Adrenal gland (tissue), 12 donors: Measurements from ENCODE around the gene ZNF681. TPM values are rescaled to one million over a fixed set of nuclear protein-coding genes. Genes with fewer than 3 reads are reported as not detected.
A peak's percentile ranks its signal among the peaks of the same experiment; 100 is the strongest.
"Not testable (repeated sequence)": the region's sequence is repeated elsewhere in the genome, so short reads cannot be mapped to it uniquely, and the experiment has no call there.

ENCODE experiments used
- DNase-seq, 7 donors: peaks; one replicate each; pipeline ENCODE4 v3.0.0-alpha.2; 2019 to 2020
- H3K27ac ChIP-seq, 5 donors: fragments of 200-600 bp; sonication (generic) in 4 of 5; 1 replicate in 3 of 5; 2 replicates in 2 of 5; pipeline versions ENCODE4 v1.5.1 to v1.8.0; 2016 to 2020; ENCODE audit warnings: mild to moderate bottlenecking in 1 of 5
- H3K27me3 ChIP-seq: fragments of 200-600 bp; 2 replicates; pipeline ENCODE4 v1.8.0; 2021
- H3K36me3 ChIP-seq, 2 donors: fragments of 200-600 bp; replicated peaks in 1 of 2; 1 replicate in 1 of 2; 2 replicates in 1 of 2; pipeline versions ENCODE4 v1.5.1 to v1.8.0; 2018 to 2022
- H3K4me1 ChIP-seq, 2 donors: fragments of 200-600 bp; replicated peaks in 1 of 2; 1 replicate in 1 of 2; 2 replicates in 1 of 2; pipeline versions ENCODE4 v1.5.1 to v1.8.0; 2018 to 2021
- H3K4me3 ChIP-seq, 4 donors: fragments of 200-600 bp; sonication (generic) in 3 of 4; one replicate each; pipeline ENCODE4 v1.5.1; 2016 to 2018
- H3K9me3 ChIP-seq, 3 donors: fragments of 200-600 bp; sonication (generic) in 1 of 3; replicated peaks in 1 of 3; 1 replicate in 2 of 3; 2 replicates in 1 of 3; pipeline versions ENCODE4 v1.5.1 to v1.8.0; 2016 to 2021
- CTCF ChIP-seq, 6 experiments: fragments of 450-650 bp in 4 of 6; fragments of 200-600 bp in 2 of 6; sonication (generic) in 1 of 6; IDR thresholded peaks; 1 replicate in 5 of 6; 2 replicates in 1 of 6; pipeline versions ENCODE4 v1.5.1 to v1.8.0; 2016 to 2021; ENCODE audit warnings: antibody characterized with exemption in 6 of 6, mild to moderate bottlenecking in 2 of 6, moderate library complexity in 1 of 6
- POLR2A ChIP-seq, 2 donors: fragments of 450-650 bp; IDR thresholded peaks; one replicate each; pipeline ENCODE4 v1.6.1; 2017; ENCODE audit warnings: antibody characterized with exemption in 2 of 2, mild to moderate bottlenecking in 2 of 2, moderate library complexity in 1 of 2
- WGBS, 4 donors: extraction: QIAGEN DNeasy Blood & Tissue Kit in 2 of 4; methylation state at CpG; one replicate each; pipeline versions ENCODE4 v1.1.5 to v1.1.7; 2013 to 2017; 5-methylcytosine and 5-hydroxymethylcytosine counted together
- intact Hi-C, 2 donors: fragments of 100-400 bp; cut with DNase I; formaldehyde crosslinking; loops; one replicate each; pipeline versions ENCODE4 v1.14.1 to v1.15.0; 2022 to 2023
- polyA plus RNA-seq, 3 donors: library from polyadenylated mRNA; stranded (reverse); fragments of 200-250 nt in 2 of 3; fragments of 350-450 nt in 1 of 3; fragmentation: Illumina TruSeq in 1 of 3; extraction: RNeasy Lipid Tissue Mini Kit (QIAGEN cat#74804) in 1 of 3; gene quantifications; one replicate each; pipeline ENCODE4 v1.2.3, GENCODE V29; 2013 to 2014
- total RNA-seq, 9 donors: library from RNA; depleted of rRNA in 4 of 9; stranded (reverse); fragments of >200 nt in 4 of 9; fragments of 120-200 nt in 1 of 9; fragmentation: NEBNext Ultra II Directional in 1 of 9; extraction: Animal tissue kit (Norgen Biotek cat#: 25700) in 1 of 9; gene quantifications; one replicate each; pipeline versions ENCODE4 v1.1.0 to v1.2.4, GENCODE V29; 2013 to 2023
- donor health status: healthy with polysubstance abuse.
- donor health status: Bipolar disorder and iron deficiency.
- donor health status: DM: yes; HTN: yes; CAD: no.
- donor health status: DM: no; HTN: no; CAD: no.
- donor health status: DM: no; HTN: no; CAD: no.
- donor health status: DM: yes; HTN: yes; CAD: no.

ZNF681 gene
- total and polyA plus RNA-seq, 12 donors: 0.44 to 5.8 (median 1.7) TPM

DNA sequence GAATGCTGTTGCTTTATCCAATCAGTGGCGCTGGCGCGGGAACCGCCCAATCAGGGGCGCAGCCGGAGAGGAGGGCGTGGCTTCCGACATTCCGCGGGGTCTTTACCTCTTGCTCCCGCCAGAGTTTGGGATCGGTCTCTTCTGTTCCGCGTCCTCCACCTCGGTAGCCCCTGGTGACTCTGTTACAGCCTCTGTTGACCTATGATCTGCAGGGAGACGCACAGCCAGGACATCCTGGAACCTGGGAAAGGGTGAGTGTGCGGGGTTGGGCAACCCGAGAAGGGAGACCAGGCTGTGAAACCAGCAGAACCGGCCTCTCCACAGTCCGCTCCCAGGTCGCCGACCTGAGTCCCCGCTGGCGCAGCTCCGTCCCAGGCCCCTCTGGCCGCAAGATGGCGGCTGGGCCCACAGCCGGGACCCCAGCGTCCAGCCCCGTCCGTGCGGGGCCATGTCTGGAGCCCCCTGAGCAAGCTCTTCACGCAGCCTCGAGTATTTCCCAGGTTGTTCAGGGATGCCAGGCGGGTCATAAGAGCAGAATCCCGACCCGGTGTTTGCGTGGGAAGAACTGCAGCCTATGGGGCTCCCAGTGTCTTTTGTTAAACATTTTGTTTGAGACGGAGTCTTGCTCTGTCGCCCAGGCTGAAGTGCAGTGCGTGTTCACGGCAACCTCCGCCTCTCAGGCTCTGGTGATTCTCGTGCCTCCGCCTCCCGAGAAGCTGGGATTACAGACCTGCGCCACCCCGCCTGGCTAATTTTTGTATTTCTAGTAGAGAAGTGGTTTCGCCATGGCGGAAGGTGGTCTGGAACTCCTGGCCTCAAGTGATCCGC, 4.4 kb upstream of the ZNF681 start:
- 2 to 13% (median 6%) methylated on average over 20 to 51 of the region's 51 CpGs for WGBS, 4 donors
- DNase-seq: peak; percentile 80 to 94 (median 89)

DNA sequence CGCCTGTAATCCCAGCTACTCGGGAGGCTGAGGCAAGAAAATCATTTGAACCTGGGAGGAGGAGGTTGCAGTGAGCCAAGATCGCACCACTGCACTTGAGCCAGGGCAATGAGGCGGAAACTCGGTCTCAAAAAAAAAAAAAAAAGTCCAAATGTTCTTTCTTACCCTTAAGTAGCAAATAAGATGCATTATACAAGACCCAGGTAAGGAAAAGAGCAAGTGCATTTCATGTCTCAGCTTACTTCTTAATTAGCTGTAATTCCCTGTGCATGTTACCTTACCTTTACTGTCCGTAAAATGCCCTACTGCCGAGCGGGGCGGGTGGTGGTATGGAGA, 3.8 kb upstream of the ZNF681 start:
- Histone ChIP-seq H3K4me3 (peak overlapping the region in 3 of 4 donors; percentile 39 to 87 (median 73)), H3K27me3 (no peaks in the 10 kb centered on the region), H3K27ac (peak overlapping the region in 3 of 5 donors; percentile 72 to 87 (median 83)), H3K4me1 (peaks cover 0 to 18% of the 10 kb centered on the region in 2 donors), H3K9me3 (no peaks in the 10 kb centered on the region), H3K36me3 (no peaks in the 10 kb centered on the region)
- TF ChIP-seq POLR2A (IDR thresholded peaks at IDR 0.05) (no peak), CTCF (IDR thresholded peaks at IDR 0.05) (no peak)
- intact Hi-C loops: no loop called here
- DNase-seq: no peak
- 24 to 31% (median 29%) methylated on average over 9 of the region's 9 CpGs for WGBS, 4 donors

More for the DNA sequence above, 4.4 kb upstream of the ZNF681 start:
- peak overlapping the region; percentile 39 to 87 (median 60) for H3K4me3 ChIP-seq
- no peak for TF ChIP-seq CTCF (IDR thresholded peaks at IDR 0.05)
- TF ChIP-seq POLR2A (IDR thresholded peaks at IDR 0.05): peak; percentile 37 to 74
- intact Hi-C loops: no loop called here
- no peaks in the 10 kb centered on the region for H3K36me3 ChIP-seq
- peak overlapping the region; percentile 33 to 87 (median 72) for H3K27ac ChIP-seq
- H3K4me1 ChIP-seq: peaks cover 0 to 12% of the 10 kb centered on the region in 2 donors
- no peaks in the 10 kb centered on the region for H3K9me3 ChIP-seq
- H3K27me3 ChIP-seq: no peaks in the 10 kb centered on the region

DNA sequence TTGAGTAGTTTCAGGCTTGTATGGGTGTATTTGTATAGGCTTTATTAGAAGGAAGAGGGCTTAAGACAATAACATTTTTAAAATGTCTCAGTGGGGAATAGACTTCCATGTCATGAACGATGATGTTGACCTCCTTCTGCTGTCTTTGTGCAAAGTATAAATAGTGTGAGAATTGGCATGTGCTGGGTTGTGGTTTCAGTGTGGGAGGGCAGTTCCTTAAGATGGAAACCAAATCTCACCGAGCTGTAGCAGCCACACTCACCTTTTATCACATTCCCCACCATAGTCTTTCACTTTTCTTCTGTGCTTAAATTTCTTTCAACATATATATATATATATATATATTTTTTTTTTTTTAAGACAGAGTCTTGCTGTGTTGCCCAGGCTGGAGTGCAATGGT, 1.6 kb upstream of the ZNF681 start:
- H3K9me3 ChIP-seq, H3K27ac ChIP-seq, H3K4me3 ChIP-seq, H3K36me3 ChIP-seq, DNase-seq, H3K27me3 ChIP-seq, intact Hi-C loops: not testable (repeated sequence)
- 75 to 86% (median 79%) methylated on average over 2 of the region's 2 CpGs for WGBS, 4 donors
- peaks cover 0 to 21% of the 10 kb centered on the region in 2 donors for H3K4me1 ChIP-seq

GRCh38 chr19:23743633-23744232, 15.0 kb downstream of the ZNF681 start:
- DNase-seq, H3K4me3 ChIP-seq, H3K27me3 ChIP-seq, H3K4me1 ChIP-seq, H3K27ac ChIP-seq, intact Hi-C loops, H3K36me3 ChIP-seq: not testable (repeated sequence)
- H3K9me3 ChIP-seq: peaks cover 5 to 22% (median 10%) of the 10 kb centered on the region in 3 donors
- WGBS, 4 donors: 91 to 100% (median 94%) methylated on average over 1 of the region's 1 CpG

- intact Hi-C loops, DNase-seq, H3K4me1 ChIP-seq, H3K36me3 ChIP-seq, H3K4me3 ChIP-seq, H3K27ac ChIP-seq, H3K27me3 ChIP-seq, H3K9me3 ChIP-seq: not testable (repeated sequence)
- 79 to 91% (median 85%) methylated on average over 6 of the region's 6 CpGs for WGBS, 4 donors
Observed at GRCh38 chr19:23730729-23731465, 27.8 kb downstream of the ZNF681 start.

- WGBS, 4 donors: 27 to 45% (median 32%) methylated on average over 2 to 3 of the region's 6 CpGs
- H3K27ac ChIP-seq, H3K27me3 ChIP-seq, H3K9me3 ChIP-seq, H3K4me1 ChIP-seq, intact Hi-C loops, H3K4me3 ChIP-seq, DNase-seq, H3K36me3 ChIP-seq: not testable (repeated sequence)
Observed at GRCh38 chr19:23724161-23724560, 34.5 kb downstream of the ZNF681 start.
